Mammary epithelial cell (primary cell): ENCODE measurements around the gene PCCA.

ENCODE experiments used
- EZH2 ChIP-seq: IDR thresholded peaks from 2 replicates; pipeline ENCODE4 v1.6.1; 2012; ENCODE audit warnings: low read length, inconsistent platforms, borderline replicate concordance
- TF ChIP-seq, protein P1 (sequence below), 2 donors: IDR thresholded peaks in 1 of 2; conservative IDR thresholded peaks in 1 of 2; 2 replicates each; pipeline ENCODE4 v1.5.1; 2011 to 2012; ENCODE audit warnings: inconsistent platforms in 2 of 2, low read length in 2 of 2, mild to moderate bottlenecking in 2 of 2, control low read depth in 1 of 2, low read depth in 1 of 2; ENCODE audit not compliant: insufficient read depth in 1 of 2; ENCODE audit errors: extremely low read depth in 1 of 2

DNA sequence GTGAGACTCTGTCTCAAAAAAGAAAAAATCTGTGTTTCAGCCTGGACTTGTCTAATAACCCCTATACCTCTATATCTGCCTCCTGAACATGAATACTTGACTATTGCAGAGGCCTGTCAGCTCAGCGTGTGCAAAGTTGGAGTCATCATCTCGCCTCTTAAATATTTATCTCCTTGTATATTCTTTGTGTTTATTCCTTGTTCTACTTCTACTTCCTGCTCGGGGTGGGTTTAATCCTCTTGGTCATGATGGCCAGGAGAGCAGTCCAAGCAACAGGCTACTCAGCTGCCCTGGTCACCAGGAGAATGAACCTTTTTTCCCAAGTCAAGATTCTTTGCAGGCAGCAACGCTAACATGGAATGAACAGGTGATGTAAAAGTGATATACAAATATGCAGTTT lies 119.1 kb downstream of the PCCA start:
- TF ChIP-seq, protein P1, sequence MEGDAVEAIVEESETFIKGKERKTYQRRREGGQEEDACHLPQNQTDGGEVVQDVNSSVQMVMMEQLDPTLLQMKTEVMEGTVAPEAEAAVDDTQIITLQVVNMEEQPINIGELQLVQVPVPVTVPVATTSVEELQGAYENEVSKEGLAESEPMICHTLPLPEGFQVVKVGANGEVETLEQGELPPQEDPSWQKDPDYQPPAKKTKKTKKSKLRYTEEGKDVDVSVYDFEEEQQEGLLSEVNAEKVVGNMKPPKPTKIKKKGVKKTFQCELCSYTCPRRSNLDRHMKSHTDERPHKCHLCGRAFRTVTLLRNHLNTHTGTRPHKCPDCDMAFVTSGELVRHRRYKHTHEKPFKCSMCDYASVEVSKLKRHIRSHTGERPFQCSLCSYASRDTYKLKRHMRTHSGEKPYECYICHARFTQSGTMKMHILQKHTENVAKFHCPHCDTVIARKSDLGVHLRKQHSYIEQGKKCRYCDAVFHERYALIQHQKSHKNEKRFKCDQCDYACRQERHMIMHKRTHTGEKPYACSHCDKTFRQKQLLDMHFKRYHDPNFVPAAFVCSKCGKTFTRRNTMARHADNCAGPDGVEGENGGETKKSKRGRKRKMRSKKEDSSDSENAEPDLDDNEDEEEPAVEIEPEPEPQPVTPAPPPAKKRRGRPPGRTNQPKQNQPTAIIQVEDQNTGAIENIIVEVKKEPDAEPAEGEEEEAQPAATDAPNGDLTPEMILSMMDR (conservative IDR thresholded peaks at IDR 0.05 in 1 of 2, IDR thresholded peaks at IDR 0.05 in 1 of 2; ENCODE audit: extremely low read depth in 1 of 2, insufficient read depth in 1 of 2, low read depth in 1 of 2, low read length in 2 of 2), result no peak
- TF ChIP-seq EZH2, result no peak
